Small intestine (tissue), 16 donors: ENCODE results near the gene PPP1R3E. TPM values are rescaled to one million over a fixed set of nuclear protein-coding genes. Genes with fewer than 3 reads are reported as not detected.

ENCODE experiments used
- DNase-seq, 2 donors: peaks; one replicate each; pipeline versions ENCODE4 v3.0.0 to v3.0.0-alpha.2; 2013
- FAIRE-seq: peaks from 2 replicates; lab custom pipeline; 2012; peaks lifted over from hg19 to GRCh38; lab: Jason Lieb, UNC
- H3K27ac ChIP-seq, 3 donors: one replicate each; pipeline ENCODE4 v1.5.1; 2013; ENCODE audit warnings: low read length in 2 of 3, mild to moderate bottlenecking in 2 of 3, control low read depth in 1 of 3, inconsistent platforms in 1 of 3, low read depth in 1 of 3, moderate library complexity in 1 of 3
- H3K27me3 ChIP-seq, 3 donors: one replicate each; pipeline ENCODE4 v1.6.1; 2013; ENCODE audit warnings: low read length in 3 of 3, inconsistent platforms in 1 of 3; ENCODE audit not compliant: control insufficient read depth in 3 of 3, insufficient read depth in 3 of 3
- H3K36me3 ChIP-seq, 3 donors: one replicate each; pipeline ENCODE4 v1.6.1; 2013; ENCODE audit warnings: low read length in 3 of 3, inconsistent platforms in 1 of 3, low read depth in 1 of 3, mild to moderate bottlenecking in 1 of 3, moderate library complexity in 1 of 3; ENCODE audit not compliant: control insufficient read depth in 3 of 3, insufficient read depth in 2 of 3
- H3K4me1 ChIP-seq, 3 donors: one replicate each; pipeline ENCODE4 v1.6.1; 2013; ENCODE audit warnings: low read length in 2 of 3, inconsistent platforms in 1 of 3, low read depth in 1 of 3, mild to moderate bottlenecking in 1 of 3, moderate library complexity in 1 of 3; ENCODE audit not compliant: control insufficient read depth in 3 of 3, insufficient read depth in 2 of 3
- H3K4me3 ChIP-seq, 3 donors: one replicate each; pipeline ENCODE4 v1.5.1; 2013; ENCODE audit warnings: low read length in 3 of 3, control low read depth in 1 of 3, inconsistent platforms in 1 of 3, low read depth in 1 of 3, mild to moderate bottlenecking in 1 of 3, moderate library complexity in 1 of 3
- H3K9me3 ChIP-seq, 2 donors: one replicate each; pipeline ENCODE4 v1.6.1; 2013; ENCODE audit warnings: low read depth in 1 of 2, low read length in 1 of 2; ENCODE audit not compliant: control insufficient read depth in 2 of 2, insufficient read depth in 1 of 2
- WGBS, 3 donors: extraction: QIAGEN DNeasy Blood & Tissue Kit; methylation state at CpG; one replicate each; pipeline ENCODE4 v1.1.7; 2013; 5-methylcytosine and 5-hydroxymethylcytosine counted together
- long read RNA-seq, 10 donors: transcript quantifications; one replicate each; lab custom pipeline, GENCODE V29; 2026
- polyA plus RNA-seq, 4 donors: library from polyadenylated mRNA; stranded (reverse) in 3 of 4; unstranded in 1 of 4; fragments of 200-250 nt in 3 of 4; fragments of 120-200 nt in 1 of 4; gene quantifications; one replicate each; pipeline versions ENCODE4 v1.2.1 to v1.2.3, GENCODE V29; 2013
- donor health status: healthy with polysubstance abuse.
- donor health status: control.
- donor health status: control.
- donor health status: Bipolar disorder and iron deficiency.
- donor health status: healthy.

Gene PPP1R3E
- polyA plus RNA-seq: 10 to 100 TPM in 2 of 4 donors, 1 to 10 TPM in 2; 6.7 to 27.0 (median 14.5) TPM
- long read RNA-seq, donor 1: 0 reads
- long read RNA-seq, donor 2: 0 reads
- long read RNA-seq, donor 3, partial matches to known transcripts: 13 of 13 reads
- long read RNA-seq, donor 3, other reads (novel, unspliced or antisense): 0 of 13 reads
- long read RNA-seq, donor 4: 0 reads
- long read RNA-seq, donor 5, partial matches to known transcripts: 189 of 189 reads
- long read RNA-seq, donor 5, other reads (novel, unspliced or antisense): 0 of 189 reads
- long read RNA-seq, donor 6, partial matches to known transcripts: 0 of 1 reads
- long read RNA-seq, donor 6, other reads (novel, unspliced or antisense): 0 of 1 reads
- long read RNA-seq, donor 7: 0 reads
- long read RNA-seq, donor 8: 0 reads
- long read RNA-seq, donor 9: 0 reads
- long read RNA-seq, donor 10: 0 reads

GRCh38 chr14:23302290-23303225 is at the start of gene PPP1R3E:
PPP1R3E (minus strand) TSS chr14:23302859; CDS start chr14:23302576, 283 bp downstream.
- H3K27me3 ChIP-seq: no peaks in the 10 kb centered on the region
- peak; percentile 71 to 84 for DNase-seq

GRCh38 chr14:23351681-23352505 is 49.2 kb upstream of the PPP1R3E start:
- FAIRE-seq (no peak), DNase-seq (peak in 1 of 2 donors; percentile 51)
- H3K36me3 ChIP-seq: peaks cover 0 to 22% (median 0%) of the 10 kb centered on the region in 3 donors
- H3K4me1 ChIP-seq: peaks cover 0 to 9% (median 0%) of the 10 kb centered on the region in 3 donors
- no peaks in the 10 kb centered on the region for H3K9me3 ChIP-seq
- peaks cover 0 to 24% (median 4%) of the 10 kb centered on the region in 3 donors for H3K27me3 ChIP-seq
- H3K27ac ChIP-seq: peak overlapping the region in 1 of 3 donors; percentile 53
- WGBS, 3 donors: 11 to 14% (median 12%) methylated on average over 40 to 61 of the region's 61 CpGs
- peak overlapping the region; percentile 24 to 61 (median 43) for H3K4me3 ChIP-seq

More at GRCh38 chr14:23302290-23303225, at the start of gene PPP1R3E:
- Histone ChIP-seq H3K27ac (peak within 1 kb of the TSS; percentile 91 to 98 (median 93)), H3K4me3 (peak within 1 kb of the TSS; percentile 68 to 75 (median 73)), H3K36me3 (peaks cover 0 to 6% (median 2%) of the 10 kb centered on the region in 3 donors), H3K9me3 (no peaks in the 10 kb centered on the region), H3K4me1 (peaks cover 2 to 39% (median 4%) of the 10 kb centered on the region in 3 donors)
- no peak for FAIRE-seq
- WGBS, 3 donors: 1 to 2% (median 2%) methylated on average over 66 to 81 of the region's 81 CpGs

GRCh38 chr14:23349156-23349845 is 46.6 kb upstream of the PPP1R3E start:
- no peak overlapping the region for H3K27ac ChIP-seq
- peaks cover 0 to 21% (median 0%) of the 10 kb centered on the region in 3 donors for H3K36me3 ChIP-seq
- no peak for DNase-seq
- no peak overlapping the region for H3K4me3 ChIP-seq
- H3K4me1 ChIP-seq: peaks cover 0 to 9% (median 0%) of the 10 kb centered on the region in 3 donors
- FAIRE-seq: no peak
- no peaks in the 10 kb centered on the region for H3K9me3 ChIP-seq
- H3K27me3 ChIP-seq: peaks cover 0 to 22% (median 4%) of the 10 kb centered on the region in 3 donors
- WGBS, 3 donors: 93 to 96% (median 94%) methylated on average over 8 of the region's 8 CpGs

GRCh38 chr14:23348297-23348655 is 45.6 kb upstream of the PPP1R3E start:
- H3K27ac ChIP-seq: no peak overlapping the region
- H3K9me3 ChIP-seq: no peaks in the 10 kb centered on the region
- H3K4me1 ChIP-seq: peaks cover 0 to 8% (median 0%) of the 10 kb centered on the region in 3 donors
- DNase-seq (no peak), FAIRE-seq (no peak)
- peaks cover 0 to 21% (median 0%) of the 10 kb centered on the region in 3 donors for H3K36me3 ChIP-seq
- no peak overlapping the region for H3K4me3 ChIP-seq
- H3K27me3 ChIP-seq: peaks cover 0 to 15% (median 4%) of the 10 kb centered on the region in 3 donors
- WGBS, 3 donors: 90 to 96% (median 94%) methylated on average over 6 of the region's 6 CpGs

DNA sequence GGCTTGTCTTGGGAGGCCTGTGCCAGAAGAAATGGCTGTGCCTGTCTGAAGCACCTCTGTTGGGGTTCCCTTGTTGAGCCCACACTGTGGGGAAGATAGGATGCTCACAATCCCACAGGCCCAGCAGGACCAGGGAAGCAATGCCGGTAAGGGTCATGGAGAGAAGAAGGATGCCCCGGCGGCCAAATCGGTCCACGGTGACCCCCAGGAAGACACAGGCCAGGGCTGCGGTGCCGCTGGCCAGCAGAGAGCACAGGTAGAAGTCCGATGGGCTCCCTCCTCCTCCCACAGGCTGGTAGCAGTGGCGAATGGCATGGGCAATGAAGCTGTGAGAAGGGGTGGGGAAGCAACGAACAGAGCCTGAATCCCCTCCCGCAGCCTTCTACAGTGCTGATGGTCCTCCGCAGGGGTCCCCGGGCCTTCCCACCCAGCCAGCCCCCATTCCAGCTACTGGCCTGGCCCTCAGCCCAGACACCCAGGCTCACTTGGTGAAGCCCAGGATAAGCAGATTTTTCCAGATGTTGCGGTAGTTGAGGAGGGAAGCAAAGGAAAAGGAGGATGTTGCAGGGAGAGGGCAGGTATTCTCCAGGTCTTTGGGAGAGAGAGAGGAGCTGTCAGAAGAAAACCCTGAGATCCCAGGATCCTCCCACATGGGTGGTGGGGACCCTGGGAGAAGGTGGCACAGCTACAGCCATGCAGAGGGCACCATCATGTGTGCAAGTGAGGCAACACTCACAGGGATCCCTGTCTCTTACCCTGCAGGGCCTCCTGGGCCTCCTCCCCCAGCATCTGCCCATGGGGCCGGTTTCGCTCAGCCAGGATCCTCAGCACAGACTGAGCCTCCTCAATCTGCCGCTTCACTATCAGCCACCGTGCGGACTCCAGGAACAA is 45.0 kb upstream of the PPP1R3E start:
- Histone ChIP-seq H3K36me3 (peaks cover 0 to 21% (median 0%) of the 10 kb centered on the region in 3 donors), H3K9me3 (no peaks in the 10 kb centered on the region), H3K4me3 (no peak overlapping the region), H3K4me1 (peaks cover 0 to 3% (median 0%) of the 10 kb centered on the region in 3 donors), H3K27me3 (peaks cover 0 to 14% (median 4%) of the 10 kb centered on the region in 3 donors), H3K27ac (no peak overlapping the region)
- DNase-seq (no peak), FAIRE-seq (no peak)
- WGBS, 3 donors: 92 to 95% (median 94%) methylated on average over 19 of the region's 19 CpGs

DNA sequence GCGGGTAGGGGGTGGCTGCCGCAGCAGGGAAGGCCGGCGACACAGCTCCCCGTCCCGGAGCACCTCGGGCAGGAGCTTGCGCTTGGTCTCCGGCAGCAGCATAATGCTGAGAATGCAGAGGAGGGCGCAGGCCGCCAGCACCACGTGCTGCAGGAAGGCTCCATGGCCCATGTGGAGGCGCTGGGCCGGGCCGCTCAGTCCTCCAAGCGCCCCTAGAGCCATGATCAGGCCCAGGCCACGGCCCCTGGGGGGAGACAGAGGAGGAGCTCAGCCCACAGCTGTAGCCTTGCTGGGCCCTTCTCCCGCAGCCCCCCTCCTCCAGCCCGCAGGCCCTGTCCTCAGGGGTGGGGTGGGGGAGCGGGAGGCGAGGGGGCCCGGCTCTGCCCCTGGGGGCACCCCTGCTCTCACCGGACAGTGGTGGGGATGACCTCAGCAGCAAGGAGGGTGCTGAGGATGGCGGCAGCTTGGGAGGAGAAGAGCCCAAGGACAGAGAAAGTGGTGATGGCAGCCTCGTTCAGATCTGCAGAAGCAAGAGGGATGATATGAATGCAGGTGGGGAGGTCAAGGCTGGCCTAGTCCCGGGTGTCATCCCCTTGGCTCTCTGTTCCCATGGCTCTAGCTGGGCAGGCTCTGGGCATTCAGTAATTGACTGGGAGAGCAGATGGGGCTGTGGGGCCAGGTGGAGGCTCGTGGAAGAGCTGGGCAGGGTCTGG is 44.2 kb upstream of the PPP1R3E start:
- FAIRE-seq: no peak

More for the DNA sequence above, 44.2 kb upstream of the PPP1R3E start:
- Histone ChIP-seq H3K9me3 (no peaks in the 10 kb centered on the region), H3K27ac (no peak overlapping the region), H3K27me3 (peaks cover 0 to 14% (median under 1%) of the 10 kb centered on the region in 3 donors), H3K4me1 (peaks cover 0 to 3% (median 0%) of the 10 kb centered on the region in 3 donors), H3K4me3 (no peak overlapping the region), H3K36me3 (peaks cover 0 to 21% (median 0%) of the 10 kb centered on the region in 3 donors)
- 81 to 88% (median 87%) methylated on average over 14 to 27 of the region's 27 CpGs for WGBS, 3 donors
- no peak for DNase-seq
